ENCODE data around the gene ALPL.
"Not testable (repeated sequence)": the region's sequence is repeated elsewhere in the genome, so short reads cannot be mapped to it uniquely, and the experiment has no call there.

GRCh38 chr1:21566361-21566760 lies 57.1 kb downstream of the ALPL start:
- not testable (repeated sequence) for TF ChIP-seq CTCF (conservative IDR thresholded peaks at IDR 0.05; ENCODE audit: low read depth, low read length); ELK1 (IDR thresholded peaks at IDR 0.05; ENCODE audit: borderline replicate concordance, low read depth, low read length); RCOR1 (IDR thresholded peaks at IDR 0.05; ENCODE audit: insufficient replicate concordance, low read length); POLR2A (IDR thresholded peaks at IDR 0.05; ENCODE audit: low read depth, low read length); USF2 (IDR thresholded peaks at IDR 0.05; ENCODE audit: low read depth, low read length); MXI1 (IDR thresholded peaks at IDR 0.05; ENCODE audit: borderline replicate concordance, low read depth, low read length); MAZ (IDR thresholded peaks at IDR 0.05; ENCODE audit: borderline replicate concordance, low read depth, low read length); RFX5 (IDR thresholded peaks at IDR 0.05; ENCODE audit: low read depth, low read length); SMC3 (IDR thresholded peaks at IDR 0.05; ENCODE audit: low read depth, low read length); FOS (IDR thresholded peaks at IDR 0.05; ENCODE audit: low read depth, low read length); BHLHE40 (IDR thresholded peaks at IDR 0.05; ENCODE audit: low read depth, low read length); RAD21 (IDR thresholded peaks at IDR 0.05; ENCODE audit: low read length); CEBPB (IDR thresholded peaks at IDR 0.05; ENCODE audit: low read depth, low read length); CHD1 (IDR thresholded peaks at IDR 0.05; ENCODE audit: low read depth, low read length)

Data from IMR-90 (cell line).